ENCODE measurements around the gene GPD2. TPM values are rescaled to one million over a fixed set of nuclear protein-coding genes. Genes with fewer than 3 reads are reported as not detected.
"Not testable (repeated sequence)": the region's sequence is repeated elsewhere in the genome, so short reads cannot be mapped to it uniquely, and the experiment has no call there.

The GPD2 gene
- total RNA-seq, 2 experiments from 2014 or later = 41.2 to 46.2 TPM

- peaks cover 1% of the 10 kb centered on the region for H3K4me1 Mint-ChIP-seq
- no peaks in the 10 kb centered on the region for H3K9me3 Mint-ChIP-seq
- H3K4me3 Mint-ChIP-seq = no peak overlapping the region
- H3K27ac Mint-ChIP-seq = no peak overlapping the region
- peaks cover 30% of the 10 kb centered on the region for H3K36me3 Mint-ChIP-seq
- no peaks in the 10 kb centered on the region for H3K27me3 Mint-ChIP-seq
- DNase-seq = no peak
Measured at GRCh38 chr2:156517419-156517818, 81.2 kb downstream of the GPD2 start.

- H3K4me3 Mint-ChIP-seq = no peak overlapping the region
- peaks cover 35% of the 10 kb centered on the region for H3K36me3 Mint-ChIP-seq
Measured at GRCh38 chr2:156518138-156518537, 82.0 kb downstream of the GPD2 start.

GRCh38 chr2:156522864-156523440 lies 86.8 kb downstream of the GPD2 start:
- H3K27ac Mint-ChIP-seq = no peak overlapping the region
- H3K4me1 Mint-ChIP-seq = peaks cover 7% of the 10 kb centered on the region
- H3K27me3 Mint-ChIP-seq = no peaks in the 10 kb centered on the region
- DNase-seq = no peak
- no peak overlapping the region for H3K4me3 Mint-ChIP-seq
- no peaks in the 10 kb centered on the region for H3K9me3 Mint-ChIP-seq
- peaks cover 29% of the 10 kb centered on the region for H3K36me3 Mint-ChIP-seq

More at GRCh38 chr2:156518138-156518537, 82.0 kb downstream of the GPD2 start:
- Mint-ChIP-seq H3K27ac (no peak overlapping the region), H3K27me3 (no peaks in the 10 kb centered on the region), H3K4me1 (peaks cover 1% of the 10 kb centered on the region), H3K9me3 (no peaks in the 10 kb centered on the region)
- DNase-seq = no peak

GRCh38 chr2:156526950-156527636 lies 90.9 kb downstream of the GPD2 start:
- peaks cover 19% of the 10 kb centered on the region for H3K36me3 Mint-ChIP-seq
- H3K4me1 Mint-ChIP-seq = peaks cover 6% of the 10 kb centered on the region
- peak overlapping the region; percentile 30 for H3K27ac Mint-ChIP-seq
- no peaks in the 10 kb centered on the region for H3K9me3 Mint-ChIP-seq
- H3K27me3 Mint-ChIP-seq = no peaks in the 10 kb centered on the region
- DNase-seq = no peak
- H3K4me3 Mint-ChIP-seq = no peak overlapping the region

- not testable (repeated sequence) for DNase-seq, H3K4me3 Mint-ChIP-seq, H3K9me3 Mint-ChIP-seq, H3K27ac Mint-ChIP-seq, H3K4me1 Mint-ChIP-seq, H3K27me3 Mint-ChIP-seq
- peaks cover 16% of the 10 kb centered on the region for H3K36me3 Mint-ChIP-seq
Measured at GRCh38 chr2:156528583-156528982, 92.4 kb downstream of the GPD2 start.

GRCh38 chr2:156532989-156533388 lies 96.8 kb downstream of the GPD2 start:
- H3K27ac Mint-ChIP-seq = no peak overlapping the region
- no peaks in the 10 kb centered on the region for H3K9me3 Mint-ChIP-seq
- no peak overlapping the region for H3K4me3 Mint-ChIP-seq
- no peak for DNase-seq
- H3K4me1 Mint-ChIP-seq = peaks cover 9% of the 10 kb centered on the region
- H3K36me3 Mint-ChIP-seq = peaks cover 14% of the 10 kb centered on the region
- H3K27me3 Mint-ChIP-seq = no peaks in the 10 kb centered on the region

GRCh38 chr2:156536534-156536933 lies 100.4 kb downstream of the GPD2 start:
- DNase-seq = no peak
- Mint-ChIP-seq H3K9me3 (no peaks in the 10 kb centered on the region), H3K27ac (peak overlapping the region; percentile 23), H3K27me3 (no peaks in the 10 kb centered on the region), H3K36me3 (peaks cover 20% of the 10 kb centered on the region), H3K4me3 (no peak overlapping the region), H3K4me1 (peaks cover 34% of the 10 kb centered on the region)

- no peak overlapping the region for H3K27ac Mint-ChIP-seq
- H3K36me3 Mint-ChIP-seq = peaks cover 20% of the 10 kb centered on the region
- H3K9me3 Mint-ChIP-seq = no peaks in the 10 kb centered on the region
- DNase-seq = no peak
- H3K4me1 Mint-ChIP-seq = peaks cover 34% of the 10 kb centered on the region
- H3K27me3 Mint-ChIP-seq = no peaks in the 10 kb centered on the region
- no peak overlapping the region for H3K4me3 Mint-ChIP-seq
Measured at GRCh38 chr2:156537141-156537540, 101.0 kb downstream of the GPD2 start.

GRCh38 chr2:156538083-156538504 lies 101.9 kb downstream of the GPD2 start:
- Mint-ChIP-seq H3K36me3 (peaks cover 25% of the 10 kb centered on the region), H3K9me3 (no peaks in the 10 kb centered on the region), H3K4me3 (no peak overlapping the region), H3K27me3 (no peaks in the 10 kb centered on the region), H3K27ac (peak overlapping the region; percentile 71), H3K4me1 (peaks cover 34% of the 10 kb centered on the region)
- DNase-seq = no peak

- H3K4me3 Mint-ChIP-seq = no peak overlapping the region
- peaks cover 24% of the 10 kb centered on the region for H3K36me3 Mint-ChIP-seq
- peaks cover 33% of the 10 kb centered on the region for H3K4me1 Mint-ChIP-seq
- DNase-seq = no peak
- H3K27me3 Mint-ChIP-seq = no peaks in the 10 kb centered on the region
- H3K9me3 Mint-ChIP-seq = no peaks in the 10 kb centered on the region
- H3K27ac Mint-ChIP-seq = no peak overlapping the region
Measured at GRCh38 chr2:156539086-156539860, 103.1 kb downstream of the GPD2 start.

- no peak overlapping the region for H3K4me3 Mint-ChIP-seq
- no peak for DNase-seq
- H3K27me3 Mint-ChIP-seq = no peaks in the 10 kb centered on the region
- H3K27ac Mint-ChIP-seq = no peak overlapping the region
- H3K36me3 Mint-ChIP-seq = peaks cover 24% of the 10 kb centered on the region
- H3K9me3 Mint-ChIP-seq = no peaks in the 10 kb centered on the region
- H3K4me1 Mint-ChIP-seq = peaks cover 33% of the 10 kb centered on the region
Measured at GRCh38 chr2:156540706-156541105, 104.5 kb downstream of the GPD2 start.

GRCh38 chr2:156541229-156541628 lies 105.0 kb downstream of the GPD2 start:
- Mint-ChIP-seq H3K4me3 (no peak overlapping the region), H3K9me3 (no peaks in the 10 kb centered on the region), H3K27me3 (no peaks in the 10 kb centered on the region), H3K4me1 (peaks cover 33% of the 10 kb centered on the region), H3K36me3 (peaks cover 24% of the 10 kb centered on the region), H3K27ac (no peak overlapping the region)
- no peak for DNase-seq

- Mint-ChIP-seq H3K27ac (no peak overlapping the region), H3K27me3 (no peaks in the 10 kb centered on the region), H3K9me3 (no peaks in the 10 kb centered on the region), H3K36me3 (peaks cover 24% of the 10 kb centered on the region), H3K4me1 (peaks cover 31% of the 10 kb centered on the region), H3K4me3 (no peak overlapping the region)
- DNase-seq = no peak
Measured at GRCh38 chr2:156541706-156542105, 105.5 kb downstream of the GPD2 start.

- Mint-ChIP-seq H3K4me3 (no peak overlapping the region), H3K27me3 (no peaks in the 10 kb centered on the region), H3K27ac (no peak overlapping the region), H3K36me3 (peaks cover 9% of the 10 kb centered on the region), H3K4me1 (peaks cover 2% of the 10 kb centered on the region), H3K9me3 (no peaks in the 10 kb centered on the region)
- DNase-seq = no peak
Measured at GRCh38 chr2:156548413-156548812, 112.2 kb downstream of the GPD2 start.

GRCh38 chr2:156553714-156554442 lies 117.7 kb downstream of the GPD2 start:
- H3K27ac Mint-ChIP-seq = no peak overlapping the region
- H3K4me3 Mint-ChIP-seq = no peak overlapping the region
- peaks cover 4% of the 10 kb centered on the region for H3K4me1 Mint-ChIP-seq
- no peak for DNase-seq
- H3K27me3 Mint-ChIP-seq = no peaks in the 10 kb centered on the region
- H3K9me3 Mint-ChIP-seq = no peaks in the 10 kb centered on the region
- peaks cover 19% of the 10 kb centered on the region for H3K36me3 Mint-ChIP-seq

Data from activated naive CD8-positive, alpha-beta T cell treated with anti-CD3 and anti-CD28 coated beads for 36 hours (primary cell).